ENCODE data around the gene PDE8A.

DNA sequence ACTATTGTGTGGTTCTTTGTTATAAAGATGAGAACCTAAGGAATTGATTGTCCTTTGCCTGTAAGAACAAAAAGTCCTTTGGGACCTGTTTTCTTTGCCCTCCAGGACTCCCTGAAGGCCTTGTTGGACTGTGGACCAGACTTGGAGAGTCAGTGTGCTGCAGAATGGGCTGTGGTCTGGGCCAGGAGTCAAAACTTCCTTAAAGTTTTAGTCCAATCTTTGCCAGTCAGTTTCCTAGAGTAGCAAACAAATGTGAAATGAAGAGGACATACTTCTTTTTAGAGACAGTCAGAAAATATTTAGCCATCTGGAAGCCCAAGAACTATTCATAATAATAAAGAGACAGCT lies 45.4 kb downstream of the PDE8A start:
- TF ChIP-seq, protein P1, sequence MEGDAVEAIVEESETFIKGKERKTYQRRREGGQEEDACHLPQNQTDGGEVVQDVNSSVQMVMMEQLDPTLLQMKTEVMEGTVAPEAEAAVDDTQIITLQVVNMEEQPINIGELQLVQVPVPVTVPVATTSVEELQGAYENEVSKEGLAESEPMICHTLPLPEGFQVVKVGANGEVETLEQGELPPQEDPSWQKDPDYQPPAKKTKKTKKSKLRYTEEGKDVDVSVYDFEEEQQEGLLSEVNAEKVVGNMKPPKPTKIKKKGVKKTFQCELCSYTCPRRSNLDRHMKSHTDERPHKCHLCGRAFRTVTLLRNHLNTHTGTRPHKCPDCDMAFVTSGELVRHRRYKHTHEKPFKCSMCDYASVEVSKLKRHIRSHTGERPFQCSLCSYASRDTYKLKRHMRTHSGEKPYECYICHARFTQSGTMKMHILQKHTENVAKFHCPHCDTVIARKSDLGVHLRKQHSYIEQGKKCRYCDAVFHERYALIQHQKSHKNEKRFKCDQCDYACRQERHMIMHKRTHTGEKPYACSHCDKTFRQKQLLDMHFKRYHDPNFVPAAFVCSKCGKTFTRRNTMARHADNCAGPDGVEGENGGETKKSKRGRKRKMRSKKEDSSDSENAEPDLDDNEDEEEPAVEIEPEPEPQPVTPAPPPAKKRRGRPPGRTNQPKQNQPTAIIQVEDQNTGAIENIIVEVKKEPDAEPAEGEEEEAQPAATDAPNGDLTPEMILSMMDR (CRISPR knock-in tag; IDR thresholded peaks at IDR 0.05) = no peak
- TF ChIP-seq MTA3 (CRISPR knock-in tag; IDR thresholded peaks at IDR 0.05) (no peak), KDM4B (CRISPR knock-in tag; IDR thresholded peaks at IDR 0.05) (no peak), EP300 (IDR thresholded peaks at IDR 0.05; ENCODE audit: low read depth in 2 of 2, low read length in 2 of 2) (no peak), EP300 (CRISPR knock-in tag; IDR thresholded peaks at IDR 0.05; ENCODE audit: borderline replicate concordance) (no peak), SP1 (IDR thresholded peaks at IDR 0.05) (no peak), SP1 (CRISPR knock-in tag; IDR thresholded peaks at IDR 0.05) (no peak), ZNF253 (CRISPR knock-in tag; IDR thresholded peaks at IDR 0.05; ENCODE audit: borderline replicate concordance) (no peak), HIVEP1 (CRISPR knock-in tag; IDR thresholded peaks at IDR 0.05) (no peak), MYC (CRISPR knock-in tag; IDR thresholded peaks at IDR 0.05; ENCODE audit: borderline replicate concordance) (no peak), ZNF772 (CRISPR knock-in tag; IDR thresholded peaks at IDR 0.05) (no peak), TCF12 (IDR thresholded peaks at IDR 0.05) (no peak), TCF12 (CRISPR knock-in tag; IDR thresholded peaks at IDR 0.05) (no peak), MAFG (CRISPR knock-in tag; IDR thresholded peaks at IDR 0.05) (no peak)
